ENCODE results near the gene SNAPC2. TPM values are rescaled to one million over a fixed set of nuclear protein-coding genes. Genes with fewer than 3 reads are reported as not detected.

SNAPC2 gene, protein sequence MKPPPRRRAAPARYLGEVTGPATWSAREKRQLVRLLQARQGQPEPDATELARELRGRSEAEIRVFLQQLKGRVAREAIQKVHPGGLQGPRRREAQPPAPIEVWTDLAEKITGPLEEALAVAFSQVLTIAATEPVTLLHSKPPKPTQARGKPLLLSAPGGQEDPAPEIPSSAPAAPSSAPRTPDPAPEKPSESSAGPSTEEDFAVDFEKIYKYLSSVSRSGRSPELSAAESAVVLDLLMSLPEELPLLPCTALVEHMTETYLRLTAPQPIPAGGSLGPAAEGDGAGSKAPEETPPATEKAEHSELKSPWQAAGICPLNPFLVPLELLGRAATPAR
- total RNA-seq = 14.1 and 14.3 TPM in 2 replicates

DNA sequence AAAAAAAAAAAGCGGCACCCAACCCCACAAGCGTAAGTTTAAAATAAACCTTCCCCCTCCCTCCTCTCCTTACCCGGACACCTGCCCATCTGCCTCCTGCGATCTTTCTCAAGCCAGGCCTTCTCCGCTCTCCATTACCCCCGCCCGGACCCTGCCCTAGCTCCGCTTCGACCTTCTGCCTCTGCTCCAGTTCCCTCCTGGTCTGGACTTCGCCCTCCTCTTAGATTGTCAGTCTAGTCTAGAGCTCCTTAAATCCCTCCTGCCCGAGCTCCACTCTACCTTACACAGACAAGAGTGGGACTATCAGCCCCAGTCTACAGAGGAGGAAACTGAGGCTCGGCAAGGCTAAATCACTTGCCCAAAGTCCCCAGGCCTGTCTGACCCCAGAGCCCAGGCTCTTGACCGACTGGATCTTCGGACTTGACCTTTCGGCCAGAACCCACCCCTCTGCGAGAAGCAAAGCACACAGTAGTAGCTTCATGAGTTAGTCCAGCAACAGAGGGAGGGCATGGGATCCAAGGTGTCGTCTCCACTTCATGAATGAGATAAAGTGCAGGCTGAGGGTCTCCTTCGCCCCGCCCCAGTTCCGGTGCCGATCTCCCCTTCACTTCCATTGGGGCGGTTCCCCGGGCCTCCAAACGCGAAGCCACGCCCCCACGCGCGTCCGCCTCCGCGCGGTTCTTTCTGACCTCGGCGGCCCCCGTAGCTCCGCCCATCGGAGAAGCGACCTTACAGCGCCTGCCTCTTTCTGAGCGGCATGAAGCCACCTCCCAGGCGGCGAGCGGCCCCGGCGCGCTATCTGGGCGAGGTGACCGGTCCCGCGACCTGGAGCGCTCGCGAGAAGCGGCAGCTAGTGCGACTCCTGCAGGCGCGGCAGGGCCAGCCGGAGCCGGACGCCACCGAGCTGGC, at the start of gene SNAPC2:
Gene SNAPC2, plus strand, starts transcription at position 729 of the 909 bp plus-strand sequence. Its CDS starts 29 bp downstream, at position 758.
- DNase-seq = peak; percentile 95

DNA sequence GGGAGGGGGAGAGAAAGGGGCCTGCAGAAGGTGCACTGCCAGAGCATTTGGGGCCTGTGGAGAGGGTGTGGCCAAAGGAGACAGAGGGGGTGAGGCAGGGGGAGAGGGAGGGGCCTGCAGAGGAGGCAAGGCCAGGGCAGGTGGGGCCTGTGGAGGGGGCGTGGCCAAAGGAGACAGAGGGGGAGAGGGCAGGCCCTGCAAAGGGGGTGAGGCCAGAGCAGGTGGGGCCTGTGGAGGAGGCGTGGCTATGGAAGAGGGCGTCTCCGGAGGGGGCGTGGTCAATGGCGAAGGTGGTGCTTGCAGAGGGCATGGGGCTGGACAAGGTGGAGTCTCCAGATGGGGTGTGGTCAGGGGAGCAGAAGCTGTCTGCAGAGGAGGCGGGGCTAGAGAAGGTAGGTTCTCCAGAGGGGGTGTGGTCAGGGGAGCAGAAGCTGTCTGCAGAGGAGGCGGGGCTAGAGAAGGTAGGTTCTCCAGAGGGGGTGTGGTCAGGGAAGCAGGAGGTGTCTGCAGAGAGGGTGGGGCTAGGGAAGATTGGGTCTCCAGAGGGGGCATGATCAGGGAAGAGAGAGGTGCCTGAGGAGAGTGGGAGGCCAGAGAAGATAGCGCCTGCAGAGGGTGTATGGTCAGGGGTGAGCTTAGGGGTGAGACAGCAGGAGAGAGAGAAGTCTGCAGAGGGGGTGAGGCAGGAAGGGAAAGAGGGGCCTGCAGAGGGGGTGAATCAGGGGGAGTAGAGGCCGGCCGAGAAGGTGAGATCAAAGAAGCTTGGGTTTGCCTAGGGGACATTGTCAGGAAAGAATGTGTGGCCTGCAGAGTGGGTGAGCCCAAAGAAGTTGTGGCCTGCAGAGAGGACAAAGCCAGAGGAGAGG, 49.3 kb upstream of the SNAPC2 start:
- DNase-seq = peak; percentile 38

DNA sequence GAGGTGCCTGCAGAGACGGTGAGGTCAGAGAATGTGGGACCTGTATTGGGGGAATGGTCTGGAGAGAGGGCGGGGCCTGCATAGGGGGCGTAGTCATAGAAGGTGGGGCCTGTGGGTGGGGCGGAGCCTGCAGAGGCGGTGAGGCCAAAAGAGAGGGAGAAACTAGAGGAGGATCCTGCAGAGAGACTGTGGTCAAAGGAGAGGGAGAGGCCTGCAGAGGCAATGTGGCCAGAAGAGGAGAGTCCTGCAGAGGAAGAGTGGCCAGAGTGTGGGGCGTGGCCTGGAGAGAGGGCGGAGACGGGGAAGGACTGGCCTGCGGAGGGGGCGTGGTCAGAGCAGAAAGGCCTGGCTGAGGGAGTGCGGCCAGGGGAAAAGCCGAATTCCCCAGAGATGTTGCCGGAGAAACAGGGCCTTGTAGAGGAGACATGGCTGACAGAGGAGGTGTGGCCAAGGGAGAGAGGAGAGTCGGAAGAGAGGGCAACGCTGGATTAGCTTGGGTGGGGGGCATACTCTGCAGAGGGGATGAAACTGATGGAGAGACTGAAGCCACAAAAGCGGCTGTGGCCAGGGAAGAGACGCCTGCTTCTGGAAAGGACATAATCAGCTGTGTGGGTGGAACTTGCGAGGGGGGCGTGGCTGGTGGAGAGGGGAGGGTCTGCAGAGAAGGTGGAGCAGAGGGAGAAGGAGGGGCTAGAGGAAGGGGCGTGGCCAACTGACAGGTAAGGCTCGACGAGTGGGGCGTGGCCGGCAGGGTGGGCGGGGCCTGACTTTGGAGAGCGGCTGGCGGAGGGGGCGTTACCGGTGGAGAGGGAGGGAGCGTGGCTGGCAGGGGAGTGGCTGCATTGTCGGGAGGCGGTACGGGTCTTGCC, 48.5 kb upstream of the SNAPC2 start:
- DNase-seq = peak; percentile 76

DNA sequence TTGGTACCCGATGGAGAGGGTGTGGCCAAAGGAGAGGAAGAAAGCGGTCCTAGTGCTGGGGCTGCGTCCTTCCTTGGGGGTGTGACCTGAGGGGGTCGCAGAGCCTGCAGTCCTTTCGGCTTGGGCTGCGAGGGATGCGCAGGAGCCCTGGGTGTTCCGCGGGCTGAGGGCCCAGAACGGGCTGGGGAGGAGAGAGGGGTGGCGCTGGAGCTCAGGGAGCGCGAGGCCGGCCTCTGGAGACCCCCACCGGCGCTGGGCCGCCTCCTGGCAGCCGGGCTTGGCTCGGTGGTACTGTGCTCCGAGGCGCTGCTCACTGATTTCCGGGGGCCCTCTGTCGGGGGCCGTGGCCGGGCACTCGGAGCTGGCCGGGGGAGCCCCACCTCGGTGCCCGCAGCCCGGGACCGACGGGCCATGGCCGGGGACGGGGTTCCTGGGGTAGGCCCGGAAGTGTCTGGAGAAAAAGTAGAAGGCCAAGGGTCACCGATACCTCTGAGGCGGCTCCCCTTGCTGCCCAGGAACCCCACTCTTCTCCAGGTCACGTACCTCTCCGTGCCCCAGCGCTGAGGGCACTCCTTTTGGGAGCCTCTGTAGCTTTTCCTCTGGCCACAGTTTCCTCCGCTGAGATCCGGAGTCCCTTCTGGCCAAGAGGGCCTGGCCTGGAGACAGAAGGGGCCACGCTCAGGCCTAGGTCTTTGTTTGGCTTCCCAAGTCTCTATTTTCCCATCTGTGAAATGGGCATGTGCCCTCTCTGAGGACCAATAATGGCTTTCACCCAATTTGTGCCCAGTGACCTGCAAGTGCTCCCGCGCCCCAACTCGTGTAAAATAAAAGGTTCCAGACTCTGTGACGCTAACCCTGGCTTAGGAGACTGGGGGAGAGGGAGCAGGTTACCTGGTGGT, 47.6 kb upstream of the SNAPC2 start:
- no peak for DNase-seq

DNA sequence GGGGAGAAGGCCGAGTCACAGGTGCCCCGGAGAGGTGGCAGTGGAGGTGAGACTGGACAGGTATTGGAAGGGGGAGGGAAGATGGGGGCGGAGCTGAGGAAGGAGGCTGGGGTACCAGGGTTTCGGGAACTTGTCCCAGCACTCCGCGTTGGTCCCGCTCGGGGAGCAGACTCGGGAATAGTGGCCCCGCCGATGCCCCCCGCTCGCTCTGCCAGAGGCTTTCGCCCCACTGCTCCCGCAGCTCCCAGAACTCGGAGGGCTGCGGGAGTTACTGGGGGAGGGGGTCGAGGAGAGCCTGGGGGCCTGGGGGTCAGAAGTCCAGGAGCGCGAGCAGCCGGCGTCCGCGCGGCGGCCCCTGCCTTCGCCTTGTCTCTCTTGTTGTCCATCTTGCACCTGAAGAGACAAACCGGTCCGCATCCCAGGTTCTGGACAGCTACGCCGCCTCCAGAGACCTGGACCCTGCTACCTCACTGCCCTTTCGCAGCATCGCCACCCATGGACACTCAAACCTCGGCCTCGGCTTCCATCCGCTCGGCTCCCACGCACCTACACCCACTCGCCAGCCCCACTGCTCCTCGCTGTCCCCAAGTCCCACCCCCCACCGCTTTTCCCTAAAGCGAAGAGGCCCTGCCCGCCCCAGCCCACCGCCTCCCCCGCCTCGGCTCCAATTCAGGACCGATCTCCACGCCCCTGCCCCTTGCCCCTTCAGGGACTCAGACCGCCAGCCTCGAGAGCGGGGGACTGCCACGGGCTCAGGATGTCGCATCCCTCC, 46.6 kb upstream of the SNAPC2 start:
- no peak for DNase-seq

DNA sequence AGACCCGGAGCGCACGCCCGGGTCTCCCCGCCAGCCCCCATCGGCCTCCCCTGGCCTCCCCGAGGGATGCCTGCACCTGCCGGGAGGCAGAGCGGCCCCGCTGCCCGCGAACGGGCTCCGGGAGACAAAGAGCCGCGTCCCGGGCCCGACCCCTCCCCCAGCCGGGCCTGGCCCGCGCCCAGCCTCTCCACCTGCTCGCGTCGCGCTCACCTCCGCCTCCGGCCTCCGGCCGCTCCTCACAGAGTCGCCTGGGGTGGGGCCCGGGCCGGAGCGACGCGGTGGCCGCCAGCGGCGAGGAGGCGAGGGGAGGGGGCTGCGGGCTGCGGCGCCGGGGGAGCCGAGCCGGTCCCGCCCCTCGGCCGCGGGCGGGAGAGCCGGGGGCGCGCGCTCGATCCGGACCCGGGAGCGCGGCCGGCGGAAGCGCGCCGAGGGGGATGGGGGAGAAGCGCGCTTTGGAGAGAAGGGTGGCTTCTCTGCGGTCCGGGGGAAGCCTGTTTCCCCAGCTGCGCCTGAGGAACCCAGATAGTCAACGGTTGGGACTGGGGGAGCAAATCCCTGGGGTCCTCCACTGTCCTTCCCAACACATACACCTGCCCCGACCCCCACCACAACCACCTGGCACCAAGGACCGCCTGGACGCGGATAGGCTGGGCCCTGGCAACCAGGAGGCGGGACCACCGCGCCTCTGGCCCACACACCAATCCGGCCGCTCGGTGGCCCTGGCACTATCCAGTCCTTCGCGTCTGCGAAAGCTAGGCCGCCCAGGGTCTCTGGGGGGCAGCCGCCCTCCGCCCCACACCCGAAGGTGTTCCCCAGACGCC, 45.9 kb upstream of the SNAPC2 start, which contains the start of gene PRR36:
Gene PRR36, minus strand, starts transcription at position 315 of the 821 bp plus-strand sequence. CDS start 701 bp downstream, outside the sequence.
- DNase-seq = peak; percentile 60

DNA sequence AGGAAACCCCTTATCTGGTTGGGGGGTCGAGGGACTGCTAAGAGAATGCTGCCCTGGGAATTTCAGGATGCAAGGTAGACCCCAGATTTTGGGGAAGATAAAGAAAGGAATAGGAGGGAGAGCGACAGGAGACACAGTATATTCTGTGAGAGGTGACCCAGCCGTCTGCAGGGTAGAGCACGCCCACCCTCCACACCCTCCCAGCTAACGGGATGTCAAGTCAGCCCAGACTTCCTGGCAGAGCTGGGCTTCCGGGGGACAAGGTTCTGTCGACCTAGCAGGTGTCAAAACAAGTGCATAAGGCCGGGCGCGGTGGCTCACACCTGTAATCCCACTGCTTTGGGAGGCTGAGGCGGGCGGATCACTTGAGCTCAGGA, 45.3 kb upstream of the SNAPC2 start:
- no peak for DNase-seq

DNA sequence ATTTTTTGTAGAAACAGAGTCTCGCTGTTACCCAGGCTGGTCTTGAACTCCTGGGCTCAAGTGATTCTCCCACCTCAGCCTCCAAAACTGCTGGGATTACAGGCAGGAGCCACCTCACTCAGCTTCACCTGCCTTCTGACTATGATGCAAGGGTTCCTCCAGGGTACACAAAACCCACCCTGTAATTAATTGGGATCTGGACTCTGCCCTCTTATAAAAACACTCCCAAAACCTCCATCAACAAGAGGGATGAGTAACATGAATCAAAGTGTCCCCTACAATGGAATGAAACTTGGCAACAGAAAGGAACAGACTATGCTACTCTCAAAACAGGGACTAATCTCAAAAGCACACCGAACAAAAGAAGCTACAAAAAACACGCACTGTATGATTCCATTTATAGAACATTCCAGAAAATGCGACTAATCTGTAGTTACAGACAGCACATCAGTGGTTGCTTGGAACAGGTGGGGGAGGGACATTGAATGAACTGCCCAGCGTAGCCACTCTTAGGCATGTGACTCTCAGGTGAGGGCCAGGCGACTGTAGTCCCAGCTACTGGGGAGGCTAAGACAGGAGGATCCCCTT, 42.8 kb upstream of the SNAPC2 start:
- DNase-seq = no peak

DNA sequence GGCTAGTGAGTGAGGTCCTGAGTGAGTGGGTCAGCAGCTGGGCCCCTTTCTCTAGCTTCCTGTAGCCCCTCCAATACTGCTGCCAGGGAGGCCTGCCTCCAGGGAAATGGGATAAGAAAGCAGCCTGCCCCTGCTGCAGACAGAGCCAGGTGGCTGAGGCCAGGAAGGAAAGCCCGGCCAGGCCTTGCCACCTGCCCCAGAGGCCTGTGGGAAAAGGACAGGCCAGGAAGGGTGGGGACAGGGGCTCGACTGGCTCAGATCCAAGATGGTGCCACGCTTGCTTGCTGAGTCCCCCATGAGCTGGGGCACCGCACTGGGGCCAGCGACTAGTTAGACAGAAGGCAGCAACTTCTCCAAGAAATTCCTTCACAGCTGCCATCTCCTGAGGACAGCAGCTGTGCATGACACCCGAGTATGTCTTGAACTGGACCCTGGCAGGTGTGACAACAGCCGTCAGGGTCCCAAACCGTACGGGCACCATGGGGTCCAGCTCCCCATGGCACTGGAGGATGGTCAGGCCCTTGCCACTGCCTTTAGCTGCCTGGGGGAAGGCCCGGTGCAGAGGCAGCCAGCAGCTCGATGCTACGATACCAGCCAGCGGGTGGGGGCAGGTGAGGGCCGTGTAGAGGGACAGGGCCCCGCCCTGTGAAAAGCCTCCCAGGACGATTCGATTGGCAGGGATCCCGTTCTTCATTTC, 40.9 kb upstream of the SNAPC2 start:
- DNase-seq = no peak

DNA sequence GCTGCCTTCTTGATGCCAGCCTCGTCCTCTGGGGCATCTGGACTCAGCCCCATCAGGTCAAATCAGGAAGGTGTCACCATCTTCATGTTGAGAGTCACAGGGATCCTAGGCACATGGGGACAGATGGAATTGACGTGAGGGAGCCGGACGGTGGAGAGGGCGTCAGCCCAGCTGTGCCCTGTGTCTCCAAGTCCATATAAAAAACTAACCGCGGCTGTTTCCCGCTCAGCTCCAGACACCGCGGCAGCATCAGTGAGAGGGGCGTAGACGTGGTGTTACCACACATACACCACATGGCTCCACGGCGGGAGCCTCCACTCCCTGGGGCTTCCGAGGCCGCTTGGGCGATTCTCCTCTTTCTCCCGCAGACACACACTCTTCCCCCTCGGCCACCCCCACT, 40.3 kb upstream of the SNAPC2 start:
- no peak for DNase-seq

DNA sequence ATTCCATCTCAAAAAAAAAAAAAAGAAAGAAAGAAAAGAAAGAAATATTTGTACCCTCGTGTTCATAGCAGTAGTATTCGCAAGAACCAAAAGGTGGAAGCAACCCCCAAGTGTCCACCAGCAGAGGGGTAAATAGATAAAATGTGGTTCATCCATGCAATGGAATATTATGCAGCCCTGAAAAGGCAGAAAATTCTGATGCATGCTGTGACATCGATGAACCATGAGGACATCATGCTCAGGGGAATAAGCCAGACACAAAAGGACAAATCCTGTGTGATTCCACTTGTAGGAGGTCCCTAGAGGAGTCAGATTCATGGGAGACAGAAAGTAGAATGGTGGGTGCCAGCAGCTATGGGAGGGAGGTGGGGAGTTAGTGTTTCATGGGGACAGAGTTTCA, 38.2 kb upstream of the SNAPC2 start:
- DNase-seq = no peak

DNA sequence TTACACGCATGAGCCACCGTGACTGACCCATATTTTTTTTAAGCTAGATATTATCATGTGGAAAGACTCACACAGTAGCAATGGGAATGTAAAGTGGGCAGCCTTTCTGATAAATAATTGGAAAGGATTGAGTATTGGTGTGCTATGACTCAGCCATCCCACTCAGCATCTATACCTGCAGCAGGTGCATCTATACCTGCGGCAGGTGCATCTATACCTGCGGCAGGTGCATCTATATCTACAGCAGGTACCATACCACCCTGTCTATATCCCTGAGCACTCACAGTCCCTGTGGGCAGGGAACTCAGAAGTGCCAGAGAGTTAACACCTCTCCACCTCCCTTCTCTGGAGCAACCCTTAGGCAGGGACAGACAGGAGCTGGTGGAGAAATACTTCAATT, 37.0 kb upstream of the SNAPC2 start:
- no peak for DNase-seq

DNA sequence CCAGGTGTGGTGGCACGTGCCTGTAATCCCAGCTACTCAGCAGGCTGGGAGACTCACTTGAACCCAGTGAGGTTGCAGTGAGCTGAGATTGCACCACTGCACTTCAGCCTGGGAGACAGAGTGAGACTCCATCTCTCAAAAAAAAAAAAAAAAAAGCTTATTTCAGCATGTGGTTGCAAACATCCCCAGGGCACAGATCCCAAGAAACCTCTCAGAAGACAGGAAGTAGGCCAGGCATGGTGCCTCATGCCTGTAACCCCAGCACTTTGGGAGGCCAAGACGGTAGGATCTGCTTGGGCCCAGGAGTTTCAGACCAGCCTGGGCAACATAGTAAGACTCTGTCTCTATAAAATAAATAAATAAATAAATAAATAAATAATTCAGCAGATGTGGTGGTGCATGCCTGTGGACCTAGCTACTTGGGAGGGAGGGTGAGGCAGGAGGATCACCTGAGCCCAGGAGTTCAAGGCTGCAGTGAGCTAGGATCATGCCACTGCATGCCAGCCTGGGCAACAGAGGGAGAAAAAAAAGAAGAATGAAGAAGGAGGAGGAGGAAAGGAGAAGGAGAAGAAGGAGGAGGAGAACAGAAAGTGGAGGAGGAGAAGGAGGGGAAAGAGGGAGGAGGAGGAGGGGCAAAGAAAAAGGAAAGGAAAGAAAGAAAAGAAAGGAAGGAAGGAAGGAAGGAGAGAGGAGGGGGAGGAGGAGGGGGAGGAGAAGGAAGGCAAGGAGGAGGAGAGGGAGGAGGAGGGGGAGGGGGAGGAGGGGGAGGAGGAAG, 36.2 kb upstream of the SNAPC2 start:
- no peak for DNase-seq

DNA sequence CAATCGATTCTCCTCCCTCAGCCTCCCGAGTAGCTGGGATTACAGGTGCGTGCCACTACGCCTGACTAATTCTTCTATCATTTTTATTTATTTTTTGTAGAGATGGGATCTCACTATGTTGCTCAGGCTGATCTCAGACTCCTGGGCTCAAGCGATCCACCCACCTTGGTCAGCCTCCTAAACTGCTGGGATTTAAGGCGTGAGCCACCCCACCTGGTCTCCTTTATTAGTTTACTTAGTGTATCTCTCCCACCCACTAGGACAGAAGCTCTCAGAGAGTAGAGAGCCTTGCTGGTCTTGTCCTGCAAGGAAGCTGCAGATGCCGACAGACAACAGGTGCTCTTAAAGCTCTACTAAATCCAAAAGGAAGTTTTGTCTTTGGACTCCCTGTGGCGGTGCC, 34.3 kb upstream of the SNAPC2 start:
- no peak for DNase-seq

DNA sequence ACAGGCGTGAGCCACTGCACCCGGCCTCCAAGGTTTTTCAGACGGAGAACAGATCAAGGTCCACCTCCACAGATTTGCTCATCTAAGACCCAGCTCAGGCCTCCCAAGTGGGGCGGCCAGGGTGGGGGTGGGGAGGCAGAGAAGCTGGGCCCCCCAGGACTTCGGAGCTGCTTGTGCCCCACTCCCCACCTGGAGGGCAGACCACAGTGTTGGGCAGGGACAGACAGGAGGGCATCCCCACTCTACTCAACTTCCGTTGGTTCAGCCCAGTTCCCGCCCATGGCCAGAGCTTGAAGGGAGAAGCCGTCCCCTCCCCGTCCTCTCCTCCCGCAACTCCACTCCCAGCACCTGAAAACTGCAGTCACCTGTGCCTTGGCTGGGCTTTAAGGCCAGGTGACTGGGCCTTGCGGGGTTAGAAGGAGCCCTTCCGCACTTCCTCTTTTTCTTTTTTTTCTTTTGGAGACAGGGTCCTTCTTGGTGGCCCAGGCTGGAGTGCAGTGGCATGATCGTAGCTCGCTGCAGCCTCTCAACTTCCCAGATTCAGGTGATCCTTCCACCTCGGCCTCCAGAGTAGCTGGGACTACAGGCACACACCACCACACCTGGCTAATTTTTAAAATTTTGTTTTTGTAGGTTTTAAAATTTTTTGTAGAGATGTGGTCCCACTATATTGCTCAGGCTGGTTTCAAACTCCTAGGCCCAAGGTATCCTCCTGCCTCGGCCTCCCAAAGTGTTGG, 32.6 kb upstream of the SNAPC2 start:
- DNase-seq = no peak

DNA sequence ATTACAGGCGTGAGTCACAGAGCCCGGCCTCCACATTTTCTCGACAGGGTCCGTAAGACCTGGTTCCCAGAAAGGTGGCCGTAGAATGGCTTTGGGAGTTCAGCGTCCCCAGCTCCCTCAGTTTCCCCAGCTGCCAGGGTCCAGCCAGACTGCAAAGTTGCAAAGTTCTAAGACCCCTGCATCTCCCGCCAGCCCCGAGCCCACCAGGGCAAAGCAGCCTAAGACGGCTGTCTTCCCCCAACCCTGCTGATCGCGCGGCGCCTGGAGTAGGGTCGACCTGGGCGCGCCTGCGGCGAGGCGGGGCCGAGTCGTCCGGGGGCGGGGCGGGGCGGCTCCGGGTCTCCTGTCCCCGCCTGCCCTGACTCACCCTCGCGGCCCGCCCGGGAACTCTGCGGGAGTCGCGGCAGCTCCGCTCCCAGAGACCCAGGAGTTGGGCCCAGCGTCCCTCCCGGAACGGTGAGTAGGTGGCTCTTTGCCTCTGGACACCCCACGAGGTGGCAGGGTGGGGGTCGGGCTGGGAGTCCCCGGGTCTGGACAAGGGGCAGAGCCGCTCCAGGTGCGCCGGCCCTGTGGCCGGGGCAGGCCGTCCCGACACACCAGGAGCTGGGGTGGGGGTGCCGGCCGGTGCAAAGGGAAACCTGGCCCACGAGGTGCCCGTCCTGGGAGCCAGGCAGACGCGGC, 31.9 kb upstream of the SNAPC2 start, which contains the start of gene LRRC8E:
Gene LRRC8E, plus strand, starts transcription at position 366 of the 681 bp plus-strand sequence. CDS start 7,094 bp downstream, outside the sequence.
- DNase-seq = peak; percentile 52

Data from dermis blood vessel endothelial cell (primary cell).